ENCODE data around the gene OTOF. TPM values are rescaled to one million over a fixed set of nuclear protein-coding genes. Genes with fewer than 3 reads are reported as not detected.

The OTOF gene
- total RNA-seq, 1 donor from 2014 or later, result 0.36 TPM

- no peaks in the 10 kb centered on the region for H3K9me3 Mint-ChIP-seq
- H3K36me3 Mint-ChIP-seq, result peaks cover 3% of the 10 kb centered on the region
- H3K4me3 Mint-ChIP-seq, result no peak overlapping the region
- no peak overlapping the region for H3K27ac Mint-ChIP-seq
- Histone ChIP-seq H3K9ac (no peak overlapping the region), H3K27me3 (no peaks in the 10 kb centered on the region), H3K9me3 (ENCODE audit: low read depth) (no peaks in the 10 kb centered on the region), H2AFZ (replicated peaks) (no peak overlapping the region), H3K27ac (no peak overlapping the region), H3K4me2 (no peak overlapping the region), H3K36me3 (no peaks in the 10 kb centered on the region), H4K20me1 (ENCODE audit: low read depth) (no peaks in the 10 kb centered on the region), H3F3A (ENCODE audit: low read depth) (peaks cover 4% of the 10 kb centered on the region), H3K4me1 (peaks cover 19% of the 10 kb centered on the region), H3K79me2 (ENCODE audit: low read depth) (no peaks in the 10 kb centered on the region), H3K4me3 (no peak overlapping the region)
- TF ChIP-seq EZH2 (IDR thresholded peaks at IDR 0.05), result no peak
- TF ChIP-seq EZH2phosphoT487 (IDR thresholded peaks at IDR 0.05), result no peak
- no peak for TF ChIP-seq CTCF (IDR thresholded peaks at IDR 0.05)
- DNase-seq (ENCODE audit: low spot score), result no peak
- H3K27me3 Mint-ChIP-seq (ENCODE audit: insufficient read depth, low read depth), result peaks cover 10% of the 10 kb centered on the region
- peaks cover 30% of the 10 kb centered on the region for H3K4me1 Mint-ChIP-seq
Observed at GRCh38 chr2:26454561-26455001, 23.3 kb downstream of the OTOF start.

GRCh38 chr2:26453421-26454329, 24.2 kb downstream of the OTOF start:
- peaks cover 3% of the 10 kb centered on the region for H3K36me3 Mint-ChIP-seq
- no peaks in the 10 kb centered on the region for H3K9me3 Mint-ChIP-seq
- no peak overlapping the region for H3K4me3 Mint-ChIP-seq
- H3F3A ChIP-seq (ENCODE audit: low read depth), result peaks cover 4% of the 10 kb centered on the region
- no peak for TF ChIP-seq CTCF (IDR thresholded peaks at IDR 0.05)
- TF ChIP-seq EZH2 (IDR thresholded peaks at IDR 0.05), result no peak
- TF ChIP-seq EZH2phosphoT487 (IDR thresholded peaks at IDR 0.05), result no peak
- DNase-seq (ENCODE audit: low spot score), result no peak
- no peaks in the 10 kb centered on the region for H3K9me3 ChIP-seq (ENCODE audit: low read depth)
- no peaks in the 10 kb centered on the region for H3K36me3 ChIP-seq
- H3K27ac Mint-ChIP-seq, result peak overlapping the region; percentile 4
- H4K20me1 ChIP-seq (ENCODE audit: low read depth), result no peaks in the 10 kb centered on the region
- no peak overlapping the region for H2AFZ ChIP-seq (replicated peaks)
- peaks cover 28% of the 10 kb centered on the region for H3K4me1 Mint-ChIP-seq
- no peaks in the 10 kb centered on the region for H3K27me3 ChIP-seq
- H3K27me3 Mint-ChIP-seq (ENCODE audit: insufficient read depth, low read depth), result peaks cover 14% of the 10 kb centered on the region
- no peak overlapping the region for H3K27ac ChIP-seq
- no peak overlapping the region for H3K4me2 ChIP-seq
- H3K79me2 ChIP-seq (ENCODE audit: low read depth), result no peaks in the 10 kb centered on the region
- H3K4me3 ChIP-seq, result no peak overlapping the region
- H3K4me1 ChIP-seq, result peaks cover 19% of the 10 kb centered on the region
- H3K9ac ChIP-seq, result no peak overlapping the region

- no peak overlapping the region for H3K9ac ChIP-seq
- peaks cover 9% of the 10 kb centered on the region for H3K4me1 ChIP-seq
- H4K20me1 ChIP-seq (ENCODE audit: low read depth), result no peaks in the 10 kb centered on the region
- H3K27me3 ChIP-seq, result no peaks in the 10 kb centered on the region
- H3K9me3 ChIP-seq (ENCODE audit: low read depth), result no peaks in the 10 kb centered on the region
- H3K36me3 Mint-ChIP-seq, result peaks cover 3% of the 10 kb centered on the region
- H3K4me3 ChIP-seq, result no peak overlapping the region
- no peaks in the 10 kb centered on the region for H3K79me2 ChIP-seq (ENCODE audit: low read depth)
- no peak overlapping the region for H3K27ac ChIP-seq
- H3K36me3 ChIP-seq, result no peaks in the 10 kb centered on the region
- H3K4me1 Mint-ChIP-seq, result peaks cover 16% of the 10 kb centered on the region
- no peak overlapping the region for H3K4me3 Mint-ChIP-seq
- TF ChIP-seq EZH2phosphoT487 (IDR thresholded peaks at IDR 0.05) (no peak), CTCF (IDR thresholded peaks at IDR 0.05) (no peak), EZH2 (IDR thresholded peaks at IDR 0.05) (no peak)
- H3F3A ChIP-seq (ENCODE audit: low read depth), result no peaks in the 10 kb centered on the region
- H2AFZ ChIP-seq (replicated peaks), result no peak overlapping the region
- no peaks in the 10 kb centered on the region for H3K9me3 Mint-ChIP-seq
- peaks cover 14% of the 10 kb centered on the region for H3K27me3 Mint-ChIP-seq (ENCODE audit: insufficient read depth, low read depth)
- H3K4me2 ChIP-seq, result no peak overlapping the region
- H3K27ac Mint-ChIP-seq, result no peak overlapping the region
- no peak for DNase-seq (ENCODE audit: low spot score)
Observed at GRCh38 chr2:26451700-26452099, 26.2 kb downstream of the OTOF start.

Measured in neural progenitor cell (in vitro differentiated cells).